ENCODE data around the gene CASZ1. TPM values are rescaled to one million over a fixed set of nuclear protein-coding genes. Genes with fewer than 3 reads are reported as not detected.
A peak's percentile ranks its signal among the peaks of the same experiment; 100 is the strongest.

CASZ1 gene
- total RNA-seq, 4 donors from 2014 or later, result 5.2 to 38.5 (median 18.7) TPM

DNA sequence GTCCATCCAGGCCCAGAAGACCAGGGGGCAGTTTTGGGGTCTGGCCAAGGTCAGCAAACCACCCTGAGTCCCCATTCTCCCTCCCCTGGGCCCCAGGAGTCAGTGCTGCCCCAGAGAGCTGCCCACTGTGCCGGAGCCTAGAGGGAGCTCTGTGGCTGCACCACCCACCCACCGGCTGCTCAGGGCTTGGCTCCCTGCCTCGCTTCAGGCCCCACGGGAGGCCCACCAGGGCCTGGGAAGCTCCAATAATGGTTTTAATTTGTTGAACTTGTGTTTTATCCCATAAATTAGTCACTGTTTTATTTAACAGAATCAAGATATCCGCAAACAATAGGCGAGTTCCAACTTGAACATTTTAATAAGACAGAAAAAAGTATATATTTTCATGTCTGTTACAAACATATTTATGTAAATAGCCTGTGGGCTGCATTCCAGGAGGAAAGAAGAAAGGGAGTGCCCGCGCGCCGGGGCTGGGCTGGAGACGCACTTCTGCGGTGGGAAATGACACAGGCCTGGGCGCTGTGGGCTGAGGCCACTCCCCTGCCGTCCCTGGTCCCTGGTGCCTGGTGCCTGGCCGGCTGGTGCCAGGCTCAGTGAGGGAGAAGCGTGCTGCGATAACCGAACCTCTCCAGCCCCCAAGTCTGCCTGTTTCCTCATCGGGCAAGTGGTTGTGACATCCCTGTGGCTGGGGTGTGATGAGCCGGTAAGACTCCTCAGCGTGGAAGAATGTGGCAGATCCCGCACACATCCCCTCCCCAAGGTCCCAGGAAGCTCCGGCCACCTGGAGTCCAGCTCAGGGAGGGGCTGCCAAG, 161.2 kb downstream of the CASZ1 start:
- Histone ChIP-seq H3K4me3 (replicated peaks in 1 of 3) (no peak overlapping the region), H3K27ac (peak overlapping the region in 1 of 3 donors; percentile 1), H3K36me3 (peaks cover 4 to 7% of the 10 kb centered on the region in 2 donors), H3K9me3 (no peaks in the 10 kb centered on the region), H3K4me1 (peaks cover 0 to 7% of the 10 kb centered on the region in 2 donors), H3K27me3 (no peaks in the 10 kb centered on the region)
- 76 to 79% methylated on average over 13 to 19 of the region's 23 CpGs for WGBS, 2 donors
- intact Hi-C loops (cut with DNase I), result no loop called here
- no peak for DNase-seq
- no peak for TF ChIP-seq POLR2A (IDR thresholded peaks at IDR 0.05)
- TF ChIP-seq, protein P1, sequence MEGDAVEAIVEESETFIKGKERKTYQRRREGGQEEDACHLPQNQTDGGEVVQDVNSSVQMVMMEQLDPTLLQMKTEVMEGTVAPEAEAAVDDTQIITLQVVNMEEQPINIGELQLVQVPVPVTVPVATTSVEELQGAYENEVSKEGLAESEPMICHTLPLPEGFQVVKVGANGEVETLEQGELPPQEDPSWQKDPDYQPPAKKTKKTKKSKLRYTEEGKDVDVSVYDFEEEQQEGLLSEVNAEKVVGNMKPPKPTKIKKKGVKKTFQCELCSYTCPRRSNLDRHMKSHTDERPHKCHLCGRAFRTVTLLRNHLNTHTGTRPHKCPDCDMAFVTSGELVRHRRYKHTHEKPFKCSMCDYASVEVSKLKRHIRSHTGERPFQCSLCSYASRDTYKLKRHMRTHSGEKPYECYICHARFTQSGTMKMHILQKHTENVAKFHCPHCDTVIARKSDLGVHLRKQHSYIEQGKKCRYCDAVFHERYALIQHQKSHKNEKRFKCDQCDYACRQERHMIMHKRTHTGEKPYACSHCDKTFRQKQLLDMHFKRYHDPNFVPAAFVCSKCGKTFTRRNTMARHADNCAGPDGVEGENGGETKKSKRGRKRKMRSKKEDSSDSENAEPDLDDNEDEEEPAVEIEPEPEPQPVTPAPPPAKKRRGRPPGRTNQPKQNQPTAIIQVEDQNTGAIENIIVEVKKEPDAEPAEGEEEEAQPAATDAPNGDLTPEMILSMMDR (IDR thresholded peaks at IDR 0.05), result no peak

DNA sequence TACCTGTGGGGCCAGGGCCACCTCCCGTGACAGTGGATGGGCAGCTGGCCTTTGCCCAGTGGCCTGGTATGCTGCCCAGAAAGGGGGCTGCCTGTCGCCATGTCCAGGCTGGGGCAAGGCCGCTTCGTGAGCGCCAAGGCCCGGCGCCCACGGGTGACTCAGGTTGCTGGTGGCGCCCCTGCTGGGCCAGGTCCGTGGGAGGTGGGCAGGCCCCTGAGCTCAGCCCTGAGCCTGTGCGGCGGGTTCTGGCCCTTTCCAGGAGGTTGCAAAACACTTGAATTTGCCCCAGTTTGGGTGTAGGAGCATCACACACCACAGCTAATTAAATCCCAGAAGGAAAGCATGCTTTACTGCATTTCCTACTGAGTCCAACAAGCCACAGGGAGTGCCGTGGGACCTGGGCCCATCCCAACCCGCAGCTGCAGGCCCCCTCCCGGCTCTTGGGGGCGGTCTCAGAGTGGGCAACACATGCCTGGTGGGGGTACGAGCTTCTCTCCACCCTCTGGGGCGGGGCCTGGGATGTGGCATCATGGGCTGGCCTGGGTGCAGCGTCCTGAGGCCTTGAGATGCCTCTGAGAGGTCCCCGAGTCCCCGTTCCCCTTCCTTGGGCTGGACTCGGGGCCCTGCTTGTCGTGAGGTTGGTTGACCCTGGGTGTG, 161.9 kb downstream of the CASZ1 start:
- no peaks in the 10 kb centered on the region for H3K9me3 ChIP-seq
- no peaks in the 10 kb centered on the region for H3K27me3 ChIP-seq
- 78 to 87% methylated on average over 9 to 19 of the region's 23 CpGs for WGBS, 2 donors
- H3K27ac ChIP-seq, result peak overlapping the region in 1 of 3 donors; percentile 1
- intact Hi-C loops (cut with DNase I), result no loop called here
- TF ChIP-seq POLR2A (IDR thresholded peaks at IDR 0.05), result no peak
- TF ChIP-seq, protein P1 (IDR thresholded peaks at IDR 0.05), result no peak
- H3K4me3 ChIP-seq (replicated peaks in 1 of 3), result no peak overlapping the region
- peaks cover 0 to 10% of the 10 kb centered on the region in 2 donors for H3K4me1 ChIP-seq
- no peak for DNase-seq
- peaks cover 3 to 6% of the 10 kb centered on the region in 2 donors for H3K36me3 ChIP-seq

DNA sequence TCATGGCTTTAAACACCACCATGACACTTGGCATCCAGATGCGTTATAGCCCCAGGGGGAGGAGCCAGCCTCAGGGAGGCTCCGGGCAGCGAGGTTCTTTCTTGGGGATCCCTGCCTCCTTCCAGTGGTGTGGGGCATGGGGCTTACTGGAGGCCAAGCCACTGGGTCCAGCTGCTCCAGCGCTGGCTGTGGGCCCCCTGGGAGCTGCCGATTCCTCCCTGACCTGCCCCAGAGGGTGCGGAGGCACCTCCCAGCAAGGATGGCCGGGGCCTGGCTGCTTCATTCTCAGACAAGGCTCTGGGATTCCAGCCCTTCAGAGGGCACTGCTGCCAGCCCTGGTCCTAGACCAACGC, 162.4 kb downstream of the CASZ1 start:
- H3K27ac ChIP-seq, result no peak overlapping the region
- intact Hi-C loops (cut with DNase I), result no loop called here
- 93 to 100% methylated on average over 3 to 4 of the region's 8 CpGs for WGBS, 2 donors
- TF ChIP-seq, protein P1 (IDR thresholded peaks at IDR 0.05), result no peak
- no peak for TF ChIP-seq POLR2A (IDR thresholded peaks at IDR 0.05)
- DNase-seq, result no peak
- H3K4me1 ChIP-seq, result peaks cover 5 to 15% of the 10 kb centered on the region in 2 donors
- no peaks in the 10 kb centered on the region for H3K27me3 ChIP-seq
- no peaks in the 10 kb centered on the region for H3K9me3 ChIP-seq
- peaks cover 0 to 3% of the 10 kb centered on the region in 2 donors for H3K36me3 ChIP-seq
- H3K4me3 ChIP-seq (replicated peaks in 1 of 3), result no peak overlapping the region

DNA sequence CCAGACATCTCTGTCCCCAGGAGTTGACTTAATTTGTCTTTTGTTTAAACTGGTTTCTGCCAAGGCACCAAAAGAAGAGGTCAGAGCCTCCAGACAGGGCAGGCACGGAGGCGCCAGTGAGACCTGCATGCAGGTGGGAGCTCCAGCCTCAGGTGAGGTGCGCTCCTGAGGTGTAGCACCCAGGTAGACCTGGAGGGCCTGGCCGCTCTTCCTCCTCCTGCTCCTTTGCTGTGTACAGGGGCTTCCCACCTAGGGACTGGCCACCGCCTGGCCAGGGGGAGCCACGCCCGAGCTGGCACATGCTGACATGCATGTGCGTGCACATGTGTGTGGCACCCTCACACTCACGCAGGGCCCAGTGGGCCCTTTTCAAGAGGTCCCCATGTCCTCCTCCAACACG, 163.0 kb downstream of the CASZ1 start:
- WGBS, 2 donors, result 93 to 97% methylated on average over 6 to 7 of the region's 10 CpGs
- H3K27me3 ChIP-seq, result no peaks in the 10 kb centered on the region
- no peak for TF ChIP-seq POLR2A (IDR thresholded peaks at IDR 0.05)
- TF ChIP-seq, protein P1 (IDR thresholded peaks at IDR 0.05), result no peak
- intact Hi-C loops (cut with DNase I), result no loop called here
- no peak for DNase-seq
- no peak overlapping the region for H3K27ac ChIP-seq
- no peaks in the 10 kb centered on the region for H3K9me3 ChIP-seq
- H3K36me3 ChIP-seq, result peaks cover 0 to 3% of the 10 kb centered on the region in 2 donors
- no peak overlapping the region for H3K4me3 ChIP-seq (replicated peaks in 1 of 3)
- peaks cover 11 to 21% of the 10 kb centered on the region in 2 donors for H3K4me1 ChIP-seq

DNA sequence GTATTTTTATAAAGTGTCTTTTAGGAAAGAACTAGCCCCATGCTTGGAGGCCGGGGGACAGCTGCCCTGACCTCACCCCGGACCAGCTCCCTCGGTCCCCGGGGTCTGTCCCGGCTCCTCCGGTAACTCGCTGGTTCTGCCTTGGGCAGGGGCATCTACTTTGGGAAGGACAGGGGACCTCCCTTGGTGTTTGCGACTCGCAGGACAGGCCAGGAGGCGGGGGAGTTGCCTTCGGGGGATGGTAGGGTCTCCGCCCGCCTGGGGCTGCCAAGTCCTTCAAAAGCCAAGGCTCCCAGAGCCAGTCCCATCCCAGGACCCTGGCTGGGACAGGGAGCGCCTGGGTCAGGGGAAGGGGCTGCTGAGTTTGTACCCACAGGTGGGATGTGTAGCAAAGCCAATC, 163.8 kb downstream of the CASZ1 start:
- no peak for DNase-seq
- WGBS, 2 donors, result 90 to 91% methylated on average over 9 to 10 of the region's 14 CpGs
- Histone ChIP-seq H3K27ac (no peak overlapping the region), H3K4me1 (peaks cover 17 to 29% of the 10 kb centered on the region in 2 donors), H3K9me3 (no peaks in the 10 kb centered on the region), H3K36me3 (no peaks in the 10 kb centered on the region), H3K27me3 (no peaks in the 10 kb centered on the region), H3K4me3 (replicated peaks in 1 of 3) (no peak overlapping the region)
- intact Hi-C loops (cut with DNase I), result no loop called here
- TF ChIP-seq, protein P1 (IDR thresholded peaks at IDR 0.05), result no peak
- no peak for TF ChIP-seq POLR2A (IDR thresholded peaks at IDR 0.05)

Data from thyroid gland (tissue), 4 donors.